MM.1S (cell line): ENCODE data around the gene ATP13A3.

Source experiments
- CTCF ChIP-seq: fragments of 300-600 bp; sonication (generic); IDR thresholded peaks from 2 replicates; pipeline ENCODE4 v1.5.1; 2016; ENCODE audit warnings: antibody characterized with exemption, low read length, mixed read lengths
- EZH2 ChIP-seq: fragments of 300-600 bp; sonication (generic); optimal IDR thresholded peaks from 2 replicates; pipeline ENCODE3; 2017; ENCODE audit warnings: low read depth, mild to moderate bottlenecking, antibody characterized with exemption, low read length, mixed read lengths
- EZH2phosphoT487 ChIP-seq: fragments of 300-600 bp; sonication (generic); IDR thresholded peaks from 2 replicates; pipeline ENCODE4 v1.6.1; 2018; ENCODE audit warnings: antibody characterized with exemption, low read length

- no peak for TF ChIP-seq EZH2
- no peak for TF ChIP-seq CTCF
- no peak for TF ChIP-seq EZH2phosphoT487
These were observed 109.1 kb downstream of the ATP13A3 start for GRCh38 chr3:194377708-194378107.
